Body of pancreas (tissue), 4 donors: ENCODE data around the gene GPR158. TPM values are rescaled to one million over a fixed set of nuclear protein-coding genes. Genes with fewer than 3 reads are reported as not detected.
"Not testable (repeated sequence)": the region's sequence is repeated elsewhere in the genome, so short reads cannot be mapped to it uniquely, and the experiment has no call there.

ENCODE experiments used
- ATAC-seq: fragments of 150-250 bp; one replicate; pipeline ENCODE4 v1.9.1; 2016
- DNase-seq, 4 donors: peaks; one replicate each; pipeline ENCODE4 v3.0.0-alpha.2; 2019
- H3K27ac ChIP-seq, 4 donors: fragments of 200-600 bp; sonication (generic); 1 replicate in 3 of 4; 2 replicates in 1 of 4; pipeline versions ENCODE4 v1.5.1 to v1.6.1; 2016 to 2019; ENCODE audit warnings: mild to moderate bottlenecking in 1 of 4, mixed read lengths in 1 of 4, moderate library complexity in 1 of 4
- H3K27me3 ChIP-seq, 2 donors: fragments of 200-600 bp; sonication (generic); one replicate each; pipeline ENCODE4 v1.6.0; 2016; ENCODE audit warnings: mild to moderate bottlenecking in 1 of 2
- H3K36me3 ChIP-seq, 2 donors: fragments of 200-600 bp; sonication (generic); replicated peaks in 1 of 2; 2 replicates each; pipeline ENCODE4 v1.5.1; 2016; ENCODE audit warnings: low read depth in 2 of 2; ENCODE audit not compliant: insufficient read depth in 1 of 2
- H3K4me1 ChIP-seq: fragments of 200-600 bp; sonication (generic); one replicate; pipeline ENCODE4 v1.6.0; 2016
- H3K4me3 ChIP-seq, 2 donors: fragments of 200-600 bp; sonication (generic); 1 replicate in 1 of 2; 2 replicates in 1 of 2; pipeline ENCODE4 v1.5.1; 2016 to 2019
- H3K9me3 ChIP-seq, 3 donors: fragments of 200-600 bp; sonication (generic); 1 replicate in 2 of 3; 2 replicates in 1 of 3; pipeline ENCODE4 v1.5.1; 2016
- POLR2A ChIP-seq, 3 donors: fragments of 450-650 bp; IDR thresholded peaks; one replicate each; pipeline ENCODE4 v1.6.1; 2016; ENCODE audit warnings: antibody characterized with exemption in 3 of 3, mild to moderate bottlenecking in 2 of 3
- WGBS, 2 donors: methylation state at CpG; one replicate each; pipeline ENCODE4 v1.1.5; 2017; 5-methylcytosine and 5-hydroxymethylcytosine counted together
- intact Hi-C: fragments of 100-400 bp; cut with DNase I; formaldehyde crosslinking; loops from one replicate; pipeline ENCODE4 v1.15.1; 2023
- total RNA-seq, 2 donors: library from RNA; depleted of rRNA; stranded (reverse); fragments of >200 nt; gene quantifications; one replicate each; pipeline ENCODE4 v1.1.0, GENCODE V29; 2016
- TF ChIP-seq, protein P1 (sequence below), 7 experiments: fragments of 450-650 bp in 4 of 7; fragments of 200-600 bp in 3 of 7; sonication (generic) in 3 of 7; IDR thresholded peaks; one replicate each; pipeline ENCODE4 v1.5.1; 2016 to 2019; ENCODE audit warnings: antibody characterized with exemption in 7 of 7

GPR158 gene
- total RNA-seq, 2 donors from 2014 or later = 0.52 TPM; not detected in 1

GRCh38 chr10:25382029-25382810, 207.4 kb downstream of the GPR158 start:
- Histone ChIP-seq H3K36me3 (no peaks in the 10 kb centered on the region), H3K27ac (no peak overlapping the region), H3K4me3 (no peak overlapping the region), H3K27me3 (no peaks in the 10 kb centered on the region), H3K4me1 (no peaks in the 10 kb centered on the region), H3K9me3 (no peaks in the 10 kb centered on the region)
- intact Hi-C loops = no loop called here
- WGBS, 2 donors = 26 to 34% methylated on average over 7 of the region's 7 CpGs
- no peak for TF ChIP-seq POLR2A (IDR thresholded peaks at IDR 0.05)
- TF ChIP-seq, protein P1, sequence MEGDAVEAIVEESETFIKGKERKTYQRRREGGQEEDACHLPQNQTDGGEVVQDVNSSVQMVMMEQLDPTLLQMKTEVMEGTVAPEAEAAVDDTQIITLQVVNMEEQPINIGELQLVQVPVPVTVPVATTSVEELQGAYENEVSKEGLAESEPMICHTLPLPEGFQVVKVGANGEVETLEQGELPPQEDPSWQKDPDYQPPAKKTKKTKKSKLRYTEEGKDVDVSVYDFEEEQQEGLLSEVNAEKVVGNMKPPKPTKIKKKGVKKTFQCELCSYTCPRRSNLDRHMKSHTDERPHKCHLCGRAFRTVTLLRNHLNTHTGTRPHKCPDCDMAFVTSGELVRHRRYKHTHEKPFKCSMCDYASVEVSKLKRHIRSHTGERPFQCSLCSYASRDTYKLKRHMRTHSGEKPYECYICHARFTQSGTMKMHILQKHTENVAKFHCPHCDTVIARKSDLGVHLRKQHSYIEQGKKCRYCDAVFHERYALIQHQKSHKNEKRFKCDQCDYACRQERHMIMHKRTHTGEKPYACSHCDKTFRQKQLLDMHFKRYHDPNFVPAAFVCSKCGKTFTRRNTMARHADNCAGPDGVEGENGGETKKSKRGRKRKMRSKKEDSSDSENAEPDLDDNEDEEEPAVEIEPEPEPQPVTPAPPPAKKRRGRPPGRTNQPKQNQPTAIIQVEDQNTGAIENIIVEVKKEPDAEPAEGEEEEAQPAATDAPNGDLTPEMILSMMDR (IDR thresholded peaks at IDR 0.05) = no peak
- no peak for ATAC-seq
- DNase-seq = no peak

- H3K27me3 ChIP-seq, intact Hi-C loops, H3K9me3 ChIP-seq, DNase-seq, H3K36me3 ChIP-seq, H3K4me3 ChIP-seq, ATAC-seq, H3K4me1 ChIP-seq, H3K27ac ChIP-seq: not testable (repeated sequence)
- WGBS, 2 donors = 55 to 74% methylated on average over 8 of the region's 8 CpGs
Observed at GRCh38 chr10:25382901-25383300, 208.1 kb downstream of the GPR158 start.

DNA sequence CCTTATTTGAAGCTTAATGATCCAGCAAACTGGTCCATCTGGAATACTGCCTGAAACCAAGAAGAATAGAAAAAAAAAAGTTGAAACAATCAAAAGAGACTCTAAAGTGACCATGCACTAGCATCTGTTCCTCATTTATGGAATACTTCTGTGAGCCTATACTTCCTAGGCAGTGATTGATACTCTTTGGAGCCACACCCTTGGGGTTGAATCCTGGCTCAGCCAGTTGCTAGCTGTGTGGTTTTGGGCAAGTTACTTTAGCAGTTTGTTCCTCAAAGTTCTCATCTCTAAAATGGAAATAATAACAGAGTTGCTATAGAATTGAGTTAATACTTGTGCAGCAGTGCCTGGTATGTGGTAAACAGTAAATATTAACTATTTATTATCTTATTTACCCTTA, 208.9 kb downstream of the GPR158 start:
- ATAC-seq = no peak

DNA sequence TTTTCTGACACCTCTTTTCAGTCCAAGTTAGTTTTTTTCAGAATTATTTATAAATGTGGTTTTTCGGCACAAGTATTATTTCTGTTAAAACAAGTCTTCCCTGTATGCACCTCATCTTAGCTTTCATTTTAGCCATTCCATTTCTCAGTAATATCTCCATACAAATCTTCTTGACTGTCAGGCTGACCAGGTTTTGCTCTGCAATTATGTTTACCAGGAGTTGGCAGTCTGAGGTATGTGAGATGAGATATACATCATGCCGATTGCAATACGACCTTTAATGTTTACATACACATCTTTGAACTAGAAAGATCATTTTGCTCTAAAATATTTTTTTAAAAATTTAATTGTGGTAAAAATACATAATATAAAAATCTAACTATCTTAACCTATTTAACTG, 209.8 kb downstream of the GPR158 start:
- DNase-seq (no peak), ATAC-seq (no peak)
- intact Hi-C loops = no loop called here
- TF ChIP-seq, protein P1 (IDR thresholded peaks at IDR 0.05) = no peak
- TF ChIP-seq POLR2A (IDR thresholded peaks at IDR 0.05) = no peak
- no peak overlapping the region for H3K4me3 ChIP-seq
- WGBS, 2 donors = 45 to 52% methylated on average over 3 of the region's 3 CpGs
- H3K27ac ChIP-seq = no peak overlapping the region
- no peaks in the 10 kb centered on the region for H3K4me1 ChIP-seq
- peaks cover 0 to 9% (median 0%) of the 10 kb centered on the region in 3 donors for H3K9me3 ChIP-seq
- no peaks in the 10 kb centered on the region for H3K27me3 ChIP-seq
- no peaks in the 10 kb centered on the region for H3K36me3 ChIP-seq

More for the DNA sequence above, 208.9 kb downstream of the GPR158 start:
- Histone ChIP-seq H3K27ac (no peak overlapping the region), H3K36me3 (no peaks in the 10 kb centered on the region), H3K9me3 (peaks cover 0 to 6% (median 0%) of the 10 kb centered on the region in 3 donors), H3K4me3 (no peak overlapping the region), H3K4me1 (no peaks in the 10 kb centered on the region), H3K27me3 (no peaks in the 10 kb centered on the region)
- no peak for DNase-seq
- intact Hi-C loops = no loop called here
- TF ChIP-seq, protein P1 (IDR thresholded peaks at IDR 0.05) = no peak
- no peak for TF ChIP-seq POLR2A (IDR thresholded peaks at IDR 0.05)

DNA sequence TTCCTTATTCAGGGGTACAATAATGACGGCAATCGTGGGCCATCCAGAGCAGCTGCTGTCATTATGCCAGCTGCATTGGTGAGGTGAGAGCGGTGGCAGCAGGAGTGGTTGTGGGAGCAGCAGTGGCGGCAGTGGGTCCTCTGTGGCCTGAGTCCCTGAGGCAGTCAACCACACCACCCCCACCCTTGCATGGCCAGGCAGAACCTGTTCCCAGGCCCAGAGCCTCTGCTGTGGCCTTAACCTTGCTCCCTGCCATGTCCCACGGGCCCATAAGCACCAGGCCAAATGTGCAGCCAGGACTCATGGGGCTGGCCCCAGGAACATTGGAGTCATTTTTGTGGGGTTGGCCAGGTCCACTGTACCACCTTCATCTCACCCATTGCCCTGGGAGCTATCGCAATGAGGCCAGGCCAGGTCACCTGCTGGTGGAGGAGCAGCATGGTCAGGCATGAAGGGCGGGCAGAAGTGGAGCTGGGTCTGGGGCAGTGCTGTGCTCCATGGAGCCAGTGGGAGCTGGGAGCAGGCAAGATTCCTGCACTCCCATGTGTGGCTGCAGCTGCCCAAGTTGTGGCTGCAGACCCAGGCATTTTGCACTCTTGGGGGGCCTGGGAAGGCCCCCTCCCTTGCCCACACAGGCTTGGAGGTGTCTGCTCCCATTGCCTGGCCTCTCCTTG, 213.5 kb downstream of the GPR158 start:
- peaks cover 0 to 14% (median 0%) of the 10 kb centered on the region in 3 donors for H3K9me3 ChIP-seq
- no peaks in the 10 kb centered on the region for H3K27me3 ChIP-seq
- no peak for DNase-seq
- H3K4me3 ChIP-seq = no peak overlapping the region
- WGBS, 2 donors = 74 to 76% methylated on average over 4 to 7 of the region's 7 CpGs
- TF ChIP-seq, protein P1 (IDR thresholded peaks at IDR 0.05) = no peak
- TF ChIP-seq POLR2A (IDR thresholded peaks at IDR 0.05) = no peak
- no peaks in the 10 kb centered on the region for H3K4me1 ChIP-seq
- H3K27ac ChIP-seq = no peak overlapping the region
- H3K36me3 ChIP-seq = no peaks in the 10 kb centered on the region
- no peak for ATAC-seq
- intact Hi-C loops = no loop called here
